Parathyroid adenoma (tissue), 2 donors: ENCODE data around the gene ATOH8.

Experiments used
- H2AFZ ChIP-seq: fragments of 300-600 bp; sonication (generic); one replicate; pipeline ENCODE4 v1.7.0; 2017; ENCODE audit warnings: antibody characterized with exemption, mild to moderate bottlenecking
- H3K27ac ChIP-seq: fragments of 300-600 bp; sonication (generic); one replicate; pipeline ENCODE4 v1.7.0; 2017
- H3K27me3 ChIP-seq: fragments of 300-600 bp; sonication (generic); one replicate; pipeline ENCODE4 v1.7.0; 2017; ENCODE audit warnings: low read length; ENCODE audit not compliant: control insufficient read depth, insufficient read depth
- H3K36me3 ChIP-seq: fragments of 300-600 bp; sonication (generic); one replicate; pipeline ENCODE4 v1.7.0; 2017; ENCODE audit warnings: low read length; ENCODE audit not compliant: control insufficient read depth, insufficient read depth
- H3K4me1 ChIP-seq: fragments of 300-600 bp; sonication (generic); one replicate; pipeline ENCODE4 v1.7.0; 2017; ENCODE audit warnings: control low read depth
- H3K4me2 ChIP-seq: fragments of 300-600 bp; sonication (generic); one replicate; pipeline ENCODE4 v1.7.0; 2017; ENCODE audit warnings: low read length
- H3K4me3 ChIP-seq: fragments of 300-600 bp; sonication (generic); one replicate; pipeline ENCODE4 v1.7.0; 2017; ENCODE audit warnings: low read depth, low read length
- H3K79me2 ChIP-seq: fragments of 300-600 bp; sonication (generic); one replicate; pipeline ENCODE4 v1.7.0; 2017; ENCODE audit warnings: control low read depth
- H3K9ac ChIP-seq: fragments of 300-600 bp; sonication (generic); one replicate; pipeline ENCODE4 v1.7.0; 2017; ENCODE audit warnings: mild to moderate bottlenecking
- H3K9me3 ChIP-seq: fragments of 300-600 bp; sonication (generic); one replicate; pipeline ENCODE4 v1.7.0; 2017; ENCODE audit warnings: low read length; ENCODE audit not compliant: control insufficient read depth
- TF ChIP-seq, protein P1 (sequence below): fragments of 300-600 bp; sonication (generic); IDR thresholded peaks from one replicate; pipeline ENCODE4 v1.7.0; 2017; ENCODE audit warnings: antibody characterized with exemption, mild to moderate bottlenecking
- donor health status: primary hyperparathyroidism.

ATOH8 gene

DNA sequence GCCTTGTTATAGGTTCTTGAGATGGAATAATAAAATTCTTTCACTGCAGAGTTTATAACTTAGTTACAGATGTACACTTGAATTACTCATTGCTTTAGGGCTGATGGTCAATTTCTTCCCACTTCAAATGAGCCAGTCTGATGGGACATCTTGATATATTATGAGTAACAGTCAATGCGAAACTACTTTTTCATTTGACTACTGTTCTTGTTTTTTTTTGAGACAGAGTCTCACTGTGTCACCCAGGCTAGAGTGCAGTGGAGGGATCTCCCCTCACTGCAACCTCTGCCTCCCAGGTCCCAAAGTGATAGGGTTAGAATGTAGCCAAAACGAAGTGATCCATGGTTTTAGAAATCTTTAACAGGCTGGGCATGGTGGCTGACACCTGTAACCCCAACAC, 77.9 kb downstream of the ATOH8 start:
- H2AFZ ChIP-seq = no peak overlapping the region
- H3K9me3 ChIP-seq = no peaks in the 10 kb centered on the region
- no peak overlapping the region for H3K9ac ChIP-seq
- TF ChIP-seq, protein P1, sequence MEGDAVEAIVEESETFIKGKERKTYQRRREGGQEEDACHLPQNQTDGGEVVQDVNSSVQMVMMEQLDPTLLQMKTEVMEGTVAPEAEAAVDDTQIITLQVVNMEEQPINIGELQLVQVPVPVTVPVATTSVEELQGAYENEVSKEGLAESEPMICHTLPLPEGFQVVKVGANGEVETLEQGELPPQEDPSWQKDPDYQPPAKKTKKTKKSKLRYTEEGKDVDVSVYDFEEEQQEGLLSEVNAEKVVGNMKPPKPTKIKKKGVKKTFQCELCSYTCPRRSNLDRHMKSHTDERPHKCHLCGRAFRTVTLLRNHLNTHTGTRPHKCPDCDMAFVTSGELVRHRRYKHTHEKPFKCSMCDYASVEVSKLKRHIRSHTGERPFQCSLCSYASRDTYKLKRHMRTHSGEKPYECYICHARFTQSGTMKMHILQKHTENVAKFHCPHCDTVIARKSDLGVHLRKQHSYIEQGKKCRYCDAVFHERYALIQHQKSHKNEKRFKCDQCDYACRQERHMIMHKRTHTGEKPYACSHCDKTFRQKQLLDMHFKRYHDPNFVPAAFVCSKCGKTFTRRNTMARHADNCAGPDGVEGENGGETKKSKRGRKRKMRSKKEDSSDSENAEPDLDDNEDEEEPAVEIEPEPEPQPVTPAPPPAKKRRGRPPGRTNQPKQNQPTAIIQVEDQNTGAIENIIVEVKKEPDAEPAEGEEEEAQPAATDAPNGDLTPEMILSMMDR = no peak
- H3K27me3 ChIP-seq = no peaks in the 10 kb centered on the region
- H3K36me3 ChIP-seq = no peaks in the 10 kb centered on the region
- no peaks in the 10 kb centered on the region for H3K79me2 ChIP-seq
- H3K4me2 ChIP-seq = no peak overlapping the region
- no peak overlapping the region for H3K27ac ChIP-seq
- no peak overlapping the region for H3K4me3 ChIP-seq
- no peaks in the 10 kb centered on the region for H3K4me1 ChIP-seq

- Histone ChIP-seq H3K79me2 (no peaks in the 10 kb centered on the region), H3K4me3 (no peak overlapping the region), H3K27ac (no peak overlapping the region), H3K4me2 (no peak overlapping the region), H2AFZ (no peak overlapping the region), H3K9ac (no peak overlapping the region), H3K27me3 (no peaks in the 10 kb centered on the region), H3K4me1 (no peaks in the 10 kb centered on the region), H3K9me3 (no peaks in the 10 kb centered on the region), H3K36me3 (no peaks in the 10 kb centered on the region)
- TF ChIP-seq, protein P1 = no peak
Observed at GRCh38 chr2:85834466-85834865, 80.7 kb downstream of the ATOH8 start.
